Small intestine (tissue), 4 donors: ENCODE results near the gene RBM46. TPM values are rescaled to one million over a fixed set of nuclear protein-coding genes. Genes with fewer than 3 reads are reported as not detected.

ENCODE experiments used
- polyA plus RNA-seq, 4 donors: library from polyadenylated mRNA; stranded (reverse) in 3 of 4; unstranded in 1 of 4; fragments of 200-250 nt in 3 of 4; fragments of 120-200 nt in 1 of 4; gene quantifications; one replicate each; pipeline versions ENCODE4 v1.2.1 to v1.2.3, GENCODE V29; 2013
- donor health status: healthy with polysubstance abuse.
- donor health status: Bipolar disorder and iron deficiency.
- donor health status: healthy.

Gene RBM46
- polyA plus RNA-seq, 4 donors = 0.01 to 0.07 TPM; not detected in 2

Other genes with a start within 250 kb of the RBM46 start
- 10 to 100 TPM; 41.8 to 77.2 (median 45.7) TPM for gene PLRG1, start 230.9 kb upstream of the RBM46 start, polyA plus RNA-seq
- gene FGB, start 218.3 kb upstream of the RBM46 start, polyA plus RNA-seq = 100 to 1,000 TPM in 1 of 4 donors, under 1 TPM in 1, not detected in 2; 0.34 to 282 TPM
- 10 to 100 TPM in 1 of 4 donors, under 1 TPM in 1, not detected in 2; 0.36 to 24.6 TPM for gene FGA, start 190.5 kb upstream of the RBM46 start, polyA plus RNA-seq
- gene FGG, start 168.6 kb upstream of the RBM46 start, polyA plus RNA-seq = 100 to 1,000 TPM in 1 of 4 donors, under 1 TPM in 1, not detected in 2; 0.42 to 143 TPM
- gene LRAT, start 37.3 kb upstream of the RBM46 start, polyA plus RNA-seq = 10 to 100 TPM in 1 of 4 donors, 1 to 10 TPM in 3; 1.2 to 10.5 (median 5.5) TPM